Duodenal mucosa (tissue), 2 donors: ENCODE measurements around the gene IGSF21.

ENCODE experiments used
- H3K27ac ChIP-seq: one replicate; pipeline ENCODE4 v1.7.0; 2013; ENCODE audit warnings: low read depth, low read length
- H3K27me3 ChIP-seq, 2 donors: one replicate each; pipeline ENCODE4 v1.7.0; 2013; ENCODE audit warnings: low read length in 2 of 2, control low read depth in 1 of 2; ENCODE audit not compliant: insufficient read depth in 2 of 2, control insufficient read depth in 1 of 2
- H3K36me3 ChIP-seq, 2 donors: one replicate each; pipeline ENCODE4 v1.7.0; 2013; ENCODE audit warnings: low read length in 2 of 2, control low read depth in 1 of 2; ENCODE audit not compliant: insufficient read depth in 2 of 2, control insufficient read depth in 1 of 2
- H3K4me1 ChIP-seq, 2 donors: one replicate each; pipeline ENCODE4 v1.7.0; 2013; ENCODE audit warnings: low read length in 2 of 2, control low read depth in 1 of 2; ENCODE audit not compliant: insufficient read depth in 2 of 2, control insufficient read depth in 1 of 2
- H3K4me3 ChIP-seq, 2 donors: one replicate each; pipeline ENCODE4 v1.7.0; 2013; ENCODE audit warnings: low read length in 2 of 2, low read depth in 1 of 2
- H3K9ac ChIP-seq, 2 donors: one replicate each; pipeline ENCODE4 v1.7.0; 2013; ENCODE audit warnings: low read length in 2 of 2, low read depth in 1 of 2
- H3K9me3 ChIP-seq, 2 donors: one replicate each; pipeline ENCODE4 v1.7.0; 2013; ENCODE audit warnings: low read length in 2 of 2, control low read depth in 1 of 2; ENCODE audit not compliant: control insufficient read depth in 1 of 2

IGSF21 gene

GRCh38 chr1:18396247-18396980, 288.8 kb downstream of the IGSF21 start:
- Histone ChIP-seq H3K27me3 (peaks cover 0 to 4% of the 10 kb centered on the region in 2 donors), H3K27ac (no peak overlapping the region), H3K9ac (no peak overlapping the region), H3K9me3 (no peaks in the 10 kb centered on the region), H3K4me3 (no peak overlapping the region), H3K36me3 (no peaks in the 10 kb centered on the region), H3K4me1 (no peaks in the 10 kb centered on the region)

GRCh38 chr1:18397641-18398040, 290.0 kb downstream of the IGSF21 start:
- Histone ChIP-seq H3K27me3 (peaks cover 0 to 7% of the 10 kb centered on the region in 2 donors), H3K9me3 (no peaks in the 10 kb centered on the region), H3K4me3 (no peak overlapping the region), H3K27ac (no peak overlapping the region), H3K36me3 (no peaks in the 10 kb centered on the region), H3K9ac (no peak overlapping the region), H3K4me1 (no peaks in the 10 kb centered on the region)

GRCh38 chr1:18398791-18399530, 291.4 kb downstream of the IGSF21 start:
- H3K36me3 ChIP-seq: no peaks in the 10 kb centered on the region
- no peak overlapping the region for H3K9ac ChIP-seq
- H3K4me1 ChIP-seq: no peaks in the 10 kb centered on the region
- no peaks in the 10 kb centered on the region for H3K9me3 ChIP-seq
- H3K4me3 ChIP-seq: no peak overlapping the region
- H3K27ac ChIP-seq: no peak overlapping the region
- peaks cover 0 to 7% of the 10 kb centered on the region in 2 donors for H3K27me3 ChIP-seq

DNA sequence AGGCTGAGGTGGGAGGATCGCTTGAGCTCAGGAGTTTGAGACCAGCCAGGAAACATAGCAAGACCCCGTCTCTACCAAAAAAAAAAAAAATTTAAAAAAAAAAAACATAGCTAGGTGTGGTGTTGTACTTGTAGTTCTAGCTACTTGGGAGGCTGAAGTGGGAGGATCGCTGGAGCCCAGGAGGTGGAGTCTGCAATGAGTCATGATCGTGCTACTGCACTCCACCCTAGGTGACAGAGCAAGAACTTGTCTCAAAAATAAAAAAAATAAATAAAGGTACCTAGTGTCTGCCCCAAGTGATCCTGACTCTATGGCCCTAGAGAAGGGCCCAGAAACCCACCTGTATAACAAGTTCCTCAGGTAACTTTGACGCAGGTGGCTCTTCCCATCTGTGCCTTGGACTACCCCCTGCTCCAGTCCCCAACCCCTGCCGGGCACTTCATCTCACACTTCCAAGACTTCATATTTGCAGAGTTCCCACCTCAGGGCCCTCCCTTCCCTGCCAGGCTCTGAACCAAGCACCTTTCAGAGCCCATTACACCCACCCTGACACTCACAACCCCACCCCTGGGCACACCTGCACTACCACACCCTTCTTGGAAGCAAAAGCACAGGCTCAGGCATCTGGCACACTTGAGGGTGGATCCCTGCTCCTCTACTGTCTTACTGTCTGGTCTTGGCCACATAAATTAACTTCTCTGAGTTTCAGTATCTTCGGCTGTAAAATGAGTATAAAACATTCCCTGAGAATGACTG, 292.9 kb downstream of the IGSF21 start:
- H3K36me3 ChIP-seq: no peaks in the 10 kb centered on the region
- peaks cover 0 to 7% of the 10 kb centered on the region in 2 donors for H3K27me3 ChIP-seq
- peaks cover 0 to 2% of the 10 kb centered on the region in 2 donors for H3K9me3 ChIP-seq
- no peak overlapping the region for H3K9ac ChIP-seq
- H3K27ac ChIP-seq: no peak overlapping the region
- no peak overlapping the region for H3K4me3 ChIP-seq
- no peaks in the 10 kb centered on the region for H3K4me1 ChIP-seq

GRCh38 chr1:18401921-18402320, 294.3 kb downstream of the IGSF21 start:
- Histone ChIP-seq H3K4me3 (no peak overlapping the region), H3K27me3 (peaks cover 0 to 7% of the 10 kb centered on the region in 2 donors), H3K4me1 (no peaks in the 10 kb centered on the region), H3K9me3 (peaks cover 0 to 2% of the 10 kb centered on the region in 2 donors), H3K9ac (no peak overlapping the region), H3K36me3 (no peaks in the 10 kb centered on the region), H3K27ac (no peak overlapping the region)

GRCh38 chr1:18404460-18404859, 296.9 kb downstream of the IGSF21 start:
- H3K36me3 ChIP-seq: no peaks in the 10 kb centered on the region
- no peak overlapping the region for H3K27ac ChIP-seq
- no peak overlapping the region for H3K4me3 ChIP-seq
- H3K4me1 ChIP-seq: no peaks in the 10 kb centered on the region
- no peak overlapping the region for H3K9ac ChIP-seq
- peaks cover 0 to 3% of the 10 kb centered on the region in 2 donors for H3K27me3 ChIP-seq
- peaks cover 0 to 2% of the 10 kb centered on the region in 2 donors for H3K9me3 ChIP-seq

GRCh38 chr1:18407166-18408045, 299.8 kb downstream of the IGSF21 start:
- Histone ChIP-seq H3K9ac (no peak overlapping the region), H3K27me3 (no peaks in the 10 kb centered on the region), H3K36me3 (no peaks in the 10 kb centered on the region), H3K4me3 (no peak overlapping the region), H3K27ac (no peak overlapping the region), H3K4me1 (no peaks in the 10 kb centered on the region), H3K9me3 (peaks cover 0 to 7% of the 10 kb centered on the region in 2 donors)

DNA sequence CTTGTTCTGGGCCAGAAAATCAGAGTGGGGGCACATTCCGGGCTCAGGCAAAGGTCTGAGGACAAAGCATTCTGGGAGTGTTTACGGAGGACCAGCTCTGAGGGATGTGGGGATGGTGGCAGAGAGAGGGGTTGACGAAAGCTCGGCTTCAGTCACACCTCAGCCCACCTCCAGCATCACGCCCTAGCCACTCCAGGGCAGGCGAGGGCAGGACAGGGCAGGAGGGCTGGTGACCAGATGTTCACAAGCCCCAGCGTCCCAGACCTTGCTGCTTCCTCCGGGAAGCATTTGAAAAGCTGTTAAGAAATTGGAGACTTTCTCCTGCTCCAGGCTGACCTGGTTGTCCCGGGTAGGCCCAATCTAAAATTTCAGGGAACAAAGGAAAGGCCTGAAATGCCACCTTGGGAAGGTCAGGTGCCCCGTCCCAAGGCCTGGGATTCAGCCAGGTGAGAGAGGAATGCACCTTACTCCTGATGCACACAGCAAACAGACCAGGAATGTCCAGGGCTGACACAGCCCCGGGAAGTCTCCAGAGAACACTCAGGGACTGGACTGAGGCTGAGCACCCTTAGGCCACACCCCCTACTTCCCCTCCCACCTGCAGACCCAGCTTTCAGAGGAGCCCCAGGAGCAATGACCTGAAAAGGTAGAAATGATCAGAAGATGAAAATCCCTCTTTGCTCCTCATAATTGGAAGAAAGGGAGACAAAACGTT, 301.2 kb downstream of the IGSF21 start:
- no peak overlapping the region for H3K27ac ChIP-seq
- H3K4me3 ChIP-seq: no peak overlapping the region
- no peaks in the 10 kb centered on the region for H3K4me1 ChIP-seq
- peaks cover 0 to 7% of the 10 kb centered on the region in 2 donors for H3K9me3 ChIP-seq
- no peak overlapping the region for H3K9ac ChIP-seq
- H3K36me3 ChIP-seq: no peaks in the 10 kb centered on the region
- no peaks in the 10 kb centered on the region for H3K27me3 ChIP-seq

- no peaks in the 10 kb centered on the region for H3K36me3 ChIP-seq
- no peaks in the 10 kb centered on the region for H3K4me1 ChIP-seq
- H3K9me3 ChIP-seq: peaks cover 0 to 6% of the 10 kb centered on the region in 2 donors
- no peak overlapping the region for H3K27ac ChIP-seq
- H3K4me3 ChIP-seq: no peak overlapping the region
- H3K9ac ChIP-seq: no peak overlapping the region
- no peaks in the 10 kb centered on the region for H3K27me3 ChIP-seq
These were observed 302.1 kb downstream of the IGSF21 start for GRCh38 chr1:18409609-18410237.
